ENCODE measurements around the gene FUT7. TPM values are rescaled to one million over a fixed set of nuclear protein-coding genes. Genes with fewer than 3 reads are reported as not detected.

Gene FUT7
- total and polyA plus RNA-seq, 9 of the 15 experiments (the other 6 are each of a cell fraction or from before 2014, with no cell fraction given) = not detected

DNA sequence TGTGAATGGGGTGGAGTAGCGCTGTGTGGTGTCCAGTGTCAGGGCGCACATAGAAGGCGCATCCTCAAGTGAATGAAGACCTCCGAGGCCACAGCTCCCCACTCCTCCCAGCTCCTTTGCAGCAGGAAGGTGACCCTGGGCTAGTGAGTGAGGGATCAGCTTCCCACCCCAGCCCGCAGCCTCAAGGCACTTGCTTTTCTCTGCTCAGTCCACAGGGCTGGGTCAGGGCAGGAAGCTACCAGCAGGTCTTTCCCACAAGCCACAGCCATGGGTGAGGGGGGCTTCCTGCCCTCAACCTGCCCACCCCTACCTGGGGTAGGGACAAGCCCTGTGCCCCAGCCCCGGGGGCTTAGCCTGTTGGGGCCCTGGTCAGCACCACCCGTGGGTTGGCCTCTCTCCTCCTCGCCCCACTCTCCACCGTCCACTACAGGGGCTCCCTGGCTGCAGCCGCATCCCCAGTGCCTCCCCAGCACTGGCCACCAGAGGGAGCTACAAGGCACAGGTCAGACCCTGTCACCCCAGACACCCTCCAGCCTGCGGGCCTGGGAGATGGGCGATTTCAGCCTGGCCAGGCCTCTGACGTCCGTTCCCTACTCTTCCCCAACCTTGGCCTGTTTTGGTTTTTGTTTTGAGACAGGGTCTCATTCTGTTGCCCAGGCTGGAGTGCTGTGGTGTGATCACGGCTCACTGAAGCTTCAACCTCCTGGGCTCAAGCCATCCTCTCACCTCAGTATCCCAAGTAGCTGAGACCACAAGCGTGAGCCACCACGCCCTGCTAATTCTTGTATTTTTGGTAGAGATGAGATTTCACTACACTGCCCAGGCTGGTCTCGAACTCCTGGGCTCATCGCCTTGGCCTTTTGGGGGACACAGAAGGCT is 2.6 kb downstream of the FUT7 start (continued):
- TF ChIP-seq, protein P1, sequence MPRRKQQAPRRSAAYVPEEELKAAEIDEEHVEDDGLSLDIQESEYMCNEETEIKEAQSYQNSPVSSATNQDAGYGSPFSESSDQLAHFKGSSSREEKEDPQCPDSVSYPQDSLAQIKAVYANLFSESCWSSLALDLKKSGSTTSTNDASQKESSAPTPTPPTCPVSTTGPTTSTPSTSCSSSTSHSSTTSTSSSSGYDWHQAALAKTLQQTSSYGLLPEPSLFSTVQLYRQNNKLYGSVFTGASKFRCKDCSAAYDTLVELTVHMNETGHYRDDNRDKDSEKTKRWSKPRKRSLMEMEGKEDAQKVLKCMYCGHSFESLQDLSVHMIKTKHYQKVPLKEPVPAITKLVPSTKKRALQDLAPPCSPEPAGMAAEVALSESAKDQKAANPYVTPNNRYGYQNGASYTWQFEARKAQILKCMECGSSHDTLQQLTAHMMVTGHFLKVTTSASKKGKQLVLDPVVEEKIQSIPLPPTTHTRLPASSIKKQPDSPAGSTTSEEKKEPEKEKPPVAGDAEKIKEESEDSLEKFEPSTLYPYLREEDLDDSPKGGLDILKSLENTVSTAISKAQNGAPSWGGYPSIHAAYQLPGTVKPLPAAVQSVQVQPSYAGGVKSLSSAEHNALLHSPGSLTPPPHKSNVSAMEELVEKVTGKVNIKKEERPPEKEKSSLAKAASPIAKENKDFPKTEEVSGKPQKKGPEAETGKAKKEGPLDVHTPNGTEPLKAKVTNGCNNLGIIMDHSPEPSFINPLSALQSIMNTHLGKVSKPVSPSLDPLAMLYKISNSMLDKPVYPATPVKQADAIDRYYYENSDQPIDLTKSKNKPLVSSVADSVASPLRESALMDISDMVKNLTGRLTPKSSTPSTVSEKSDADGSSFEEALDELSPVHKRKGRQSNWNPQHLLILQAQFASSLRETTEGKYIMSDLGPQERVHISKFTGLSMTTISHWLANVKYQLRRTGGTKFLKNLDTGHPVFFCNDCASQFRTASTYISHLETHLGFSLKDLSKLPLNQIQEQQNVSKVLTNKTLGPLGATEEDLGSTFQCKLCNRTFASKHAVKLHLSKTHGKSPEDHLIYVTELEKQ (CRISPR knock-in tag; IDR thresholded peaks at IDR 0.05) = no peak
- TF ChIP-seq TBP (optimal IDR thresholded peaks at IDR 0.05; ENCODE audit: low read depth, low read length) (peak; percentile 17), FOXK2 (conservative IDR thresholded peaks at IDR 0.05 in 1 of 2, IDR thresholded peaks at IDR 0.05 in 1 of 2; ENCODE audit: low read depth in 2 of 2) (peak in 1 of 2 experiments; percentile 35; a peak in 1 of 4 replicates), HNRNPUL1 (IDR thresholded peaks at IDR 0.05; ENCODE audit: low read length) (no peak), MECOM (CRISPR knock-in tag; IDR thresholded peaks at IDR 0.05) (no peak), SMAD3 (CRISPR knock-in tag; conservative IDR thresholded peaks at IDR 0.05) (no peak), XRCC4 (IDR thresholded peaks at IDR 0.05; ENCODE audit: extremely low read depth, insufficient read depth, insufficient read length) (no peak), MEIS2 (IDR thresholded peaks at IDR 0.05; ENCODE audit: partially characterized antibody) (no peak), HMG20A (CRISPR knock-in tag; conservative IDR thresholded peaks at IDR 0.05) (no peak), KLF16 (IDR thresholded peaks at IDR 0.05) (peak; percentile 62), ZNF184 (CRISPR knock-in tag; IDR thresholded peaks at IDR 0.05) (no peak), ATF7 (IDR thresholded peaks at IDR 0.05) (peak; percentile 21; the same call in 1 of the 2 replicates), KLF6 (CRISPR knock-in tag; IDR thresholded peaks at IDR 0.05; ENCODE audit: borderline replicate concordance) (no peak), PPARD (CRISPR knock-in tag; IDR thresholded peaks at IDR 0.05) (no peak), MAZ (CRISPR knock-in tag; conservative IDR thresholded peaks at IDR 0.05 in 1 of 2, IDR thresholded peaks at IDR 0.05 in 1 of 2) (peak; percentile 44 to 64; a peak in 3 of 4 replicates), JUN (IDR thresholded peaks at IDR 0.05; ENCODE audit: borderline replicate concordance, low read depth, low read length) (no peak), JUN (CRISPR knock-in tag; IDR thresholded peaks at IDR 0.05; ENCODE audit: borderline replicate concordance) (0 out of 2 replicates have a peak, but pooled peaks have one; percentile 6), MTA1 (IDR thresholded peaks at IDR 0.05; ENCODE audit: borderline replicate concordance) (no peak), IRF2 (CRISPR knock-in tag; IDR thresholded peaks at IDR 0.05) (no peak), FOXM1 (IDR thresholded peaks at IDR 0.05; ENCODE audit: low read depth) (no peak), FOXM1 (CRISPR knock-in tag; IDR thresholded peaks at IDR 0.05; ENCODE audit: low read depth) (no peak), ZNF507 (tag; conservative IDR thresholded peaks at IDR 0.05) (no peak), FOXP1 (CRISPR knock-in tag; IDR thresholded peaks at IDR 0.05) (no peak)
- TF ChIP-seq, protein P2, sequence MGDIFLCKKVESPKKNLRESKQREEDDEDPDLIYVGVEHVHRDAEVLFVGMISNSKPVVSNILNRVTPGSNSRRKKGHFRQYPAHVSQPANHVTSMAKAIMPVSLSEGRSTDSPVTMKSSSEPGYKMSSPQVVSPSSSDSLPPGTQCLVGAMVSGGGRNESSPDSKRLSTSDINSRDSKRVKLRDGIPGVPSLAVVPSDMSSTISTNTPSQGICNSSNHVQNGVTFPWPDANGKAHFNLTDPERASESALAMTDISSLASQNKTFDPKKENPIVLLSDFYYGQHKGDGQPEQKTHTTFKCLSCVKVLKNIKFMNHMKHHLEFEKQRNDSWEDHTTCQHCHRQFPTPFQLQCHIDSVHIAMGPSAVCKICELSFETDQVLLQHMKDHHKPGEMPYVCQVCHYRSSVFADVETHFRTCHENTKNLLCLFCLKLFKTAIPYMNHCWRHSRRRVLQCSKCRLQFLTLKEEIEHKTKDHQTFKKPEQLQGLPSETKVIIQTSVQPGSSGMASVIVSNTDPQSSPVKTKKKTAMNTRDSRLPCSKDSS (IDR thresholded peaks at IDR 0.05; ENCODE audit: low read depth, partially characterized antibody) = no peak
